ENCODE data around the gene FSTL4. TPM values are rescaled to one million over a fixed set of nuclear protein-coding genes. Genes with fewer than 3 reads are reported as not detected.

The FSTL4 gene
- total RNA-seq, 1 donor from 2014 or later = not detected

DNA sequence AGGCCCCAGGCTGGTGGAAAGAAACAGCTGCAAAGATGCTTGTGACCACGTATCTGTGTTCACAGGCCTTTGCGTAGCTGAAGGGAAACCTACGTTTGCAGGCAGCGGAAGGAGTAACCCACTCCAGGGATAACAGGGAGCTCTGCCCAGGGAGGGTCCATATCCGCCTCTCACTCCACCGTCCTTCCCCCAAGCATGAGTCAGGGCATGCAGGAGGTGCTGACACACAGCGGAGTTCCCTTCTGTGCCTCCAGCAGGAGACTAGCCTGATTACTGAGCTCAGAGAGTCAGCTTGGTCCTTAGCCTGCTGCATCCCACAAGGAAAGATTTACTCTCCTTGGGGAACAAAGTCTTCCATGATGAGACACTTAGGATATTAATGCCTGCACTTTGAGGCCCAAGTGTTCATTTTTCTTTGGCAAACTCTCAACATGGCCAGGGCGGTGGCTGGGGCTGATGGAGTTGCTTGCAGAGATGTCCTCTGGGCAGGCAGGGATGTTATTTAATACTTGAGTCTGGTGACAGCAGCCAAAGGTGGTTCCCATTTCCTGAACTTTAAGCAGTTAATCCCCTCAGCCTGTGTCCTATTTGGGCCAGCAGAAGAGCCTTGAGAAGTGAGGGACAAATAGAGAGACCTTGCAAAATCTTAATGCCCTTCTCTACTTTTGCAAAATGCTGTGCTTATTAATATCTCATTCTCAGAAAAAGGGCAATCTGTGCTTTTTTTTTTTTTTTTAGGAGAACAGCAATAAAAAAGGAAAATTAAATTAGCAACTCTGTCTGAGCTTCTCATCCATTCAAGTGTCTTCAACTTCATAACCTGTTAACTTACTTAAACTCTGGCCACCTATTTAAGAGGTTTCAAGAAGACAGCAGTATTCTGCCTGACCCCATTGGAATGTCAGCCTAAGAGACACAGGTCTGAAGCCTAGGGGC lies 338.4 kb downstream of the FSTL4 start:
- no peak for DNase-seq (ENCODE audit: low spot score)
- intact Hi-C loops (cut with DNase I) = no loop called here

DNA sequence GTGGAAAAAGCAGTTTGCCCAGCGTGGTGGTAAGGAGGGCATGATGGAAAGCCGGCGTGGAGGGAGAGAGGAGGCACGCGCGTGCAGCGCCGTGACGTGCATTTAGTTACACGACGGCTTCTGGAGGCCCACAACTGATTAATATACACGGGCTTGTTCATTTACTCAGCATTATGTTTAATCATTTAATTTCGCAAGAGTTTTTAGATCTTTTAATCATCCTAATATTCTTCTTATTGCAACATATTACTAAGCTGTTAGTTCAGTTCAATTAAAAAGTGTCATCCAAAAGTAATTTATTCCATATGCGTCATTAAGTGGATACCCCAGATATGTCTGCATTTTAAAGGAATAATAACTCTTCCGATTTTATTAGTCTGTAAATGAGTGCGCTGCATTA lies 340.0 kb downstream of the FSTL4 start:
- no peak for DNase-seq (ENCODE audit: low spot score)
- intact Hi-C loops (cut with DNase I) = no loop called here

DNA sequence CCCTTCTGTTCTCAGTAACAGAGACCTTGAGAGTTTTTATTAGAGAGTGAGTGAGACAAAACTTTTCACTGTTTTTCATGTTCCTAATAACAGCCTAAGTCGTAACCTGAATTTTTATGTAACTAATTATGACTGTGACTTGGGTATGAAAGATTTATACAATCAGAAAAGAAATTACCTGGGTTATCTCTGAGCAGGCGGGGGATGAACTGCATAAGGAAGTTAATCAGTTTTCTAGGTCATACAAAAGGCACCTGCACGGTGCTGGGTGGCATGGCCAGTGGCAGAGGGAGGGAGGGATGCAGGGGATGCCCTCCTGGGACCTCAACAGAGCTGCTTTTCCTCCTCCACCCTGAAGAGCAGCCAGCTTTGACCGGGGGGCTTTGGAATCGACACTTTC lies 340.7 kb downstream of the FSTL4 start:
- no peak for DNase-seq (ENCODE audit: low spot score)
- intact Hi-C loops (cut with DNase I) = no loop called here

- DNase-seq (ENCODE audit: low spot score) = no peak
- intact Hi-C loops (cut with DNase I) = no loop called here
Observed at GRCh38 chr5:133269691-133270090, 342.6 kb downstream of the FSTL4 start.

DNA sequence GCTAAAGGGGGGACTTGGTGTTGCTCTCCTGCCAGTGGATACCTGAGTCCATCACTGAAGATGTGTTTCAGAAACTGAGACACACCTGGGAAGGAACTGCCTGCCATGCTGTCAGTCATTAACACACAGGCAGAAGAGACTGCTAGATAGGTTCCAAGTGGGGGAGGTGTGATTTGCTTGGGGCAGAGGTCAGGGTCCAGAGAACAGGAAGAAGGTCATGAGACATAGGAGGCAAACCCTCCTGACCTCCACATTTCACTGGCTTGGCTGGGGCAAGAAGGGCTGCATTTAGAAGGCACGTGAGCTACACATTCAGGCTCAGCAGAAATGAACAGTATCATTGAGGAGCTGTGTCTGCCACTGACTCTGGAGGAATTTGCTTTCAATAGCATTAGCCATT lies 344.7 kb downstream of the FSTL4 start:
- intact Hi-C loops (cut with DNase I) = no loop called here
- no peak for DNase-seq (ENCODE audit: low spot score)

DNA sequence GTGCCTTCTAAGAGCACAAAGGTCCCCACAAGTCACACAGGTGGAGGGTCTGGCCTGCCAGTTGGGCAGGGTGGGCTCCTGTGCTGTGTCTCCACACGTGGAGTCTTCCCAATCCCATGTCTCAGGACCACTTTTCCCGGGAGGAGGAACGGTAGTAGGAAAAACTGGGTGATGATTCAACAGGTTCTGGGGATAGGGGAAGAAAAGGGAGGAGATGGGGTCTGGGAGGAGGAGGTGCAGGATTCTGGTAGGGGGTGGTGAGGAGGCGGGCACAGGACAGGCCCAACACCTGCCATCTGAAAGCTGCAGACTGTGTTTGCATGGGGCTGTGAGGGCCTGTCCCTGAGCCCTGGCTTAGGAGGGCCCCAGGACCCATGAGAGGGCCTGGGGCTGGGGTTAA lies 345.4 kb downstream of the FSTL4 start:
- DNase-seq (ENCODE audit: low spot score) = no peak
- intact Hi-C loops (cut with DNase I) = no loop called here

GRCh38 chr5:133266527-133266878 lies 345.8 kb downstream of the FSTL4 start:
- no peak for DNase-seq (ENCODE audit: low spot score)
- intact Hi-C loops (cut with DNase I) = no loop called here

DNA sequence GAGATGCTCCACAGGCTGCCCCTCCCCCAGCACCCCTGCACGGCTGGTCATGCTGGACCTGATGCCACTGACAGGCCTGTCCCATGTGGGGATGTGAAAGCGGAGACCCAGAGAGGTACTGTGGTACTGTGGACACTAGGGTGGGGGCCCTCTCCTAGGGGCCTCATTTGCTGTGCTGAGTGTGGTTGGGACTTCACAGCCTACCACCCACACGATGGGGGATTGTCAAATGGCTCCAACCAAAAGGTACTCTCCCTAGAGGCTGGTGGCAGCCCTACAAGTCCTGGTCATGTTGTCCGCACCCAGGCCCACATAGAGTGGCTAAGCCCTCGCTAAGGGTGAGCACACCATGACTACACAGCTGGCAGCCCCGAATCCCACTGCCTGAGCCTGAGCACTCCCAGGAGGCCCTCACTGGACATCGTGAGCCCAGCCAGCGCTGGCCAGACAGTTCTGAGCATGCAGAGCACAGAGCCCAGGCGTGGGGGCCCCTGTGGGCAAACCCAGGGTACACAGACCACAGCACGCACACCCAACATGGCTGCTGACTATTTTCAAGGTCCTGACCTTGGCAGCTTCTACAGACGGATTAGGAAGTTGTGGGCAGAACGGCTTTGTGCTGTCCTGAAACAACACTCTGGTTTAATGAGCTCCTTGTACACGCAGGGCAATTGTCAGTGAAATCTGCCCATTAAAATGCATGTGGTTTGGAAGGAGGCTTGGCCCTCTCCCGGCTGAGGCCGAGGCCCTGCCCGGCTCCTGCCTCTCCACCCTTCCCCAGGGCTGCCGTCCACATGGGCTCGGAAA lies 346.4 kb downstream of the FSTL4 start:
- DNase-seq (ENCODE audit: low spot score) = no peak
- intact Hi-C loops (cut with DNase I) = no loop called here

DNA sequence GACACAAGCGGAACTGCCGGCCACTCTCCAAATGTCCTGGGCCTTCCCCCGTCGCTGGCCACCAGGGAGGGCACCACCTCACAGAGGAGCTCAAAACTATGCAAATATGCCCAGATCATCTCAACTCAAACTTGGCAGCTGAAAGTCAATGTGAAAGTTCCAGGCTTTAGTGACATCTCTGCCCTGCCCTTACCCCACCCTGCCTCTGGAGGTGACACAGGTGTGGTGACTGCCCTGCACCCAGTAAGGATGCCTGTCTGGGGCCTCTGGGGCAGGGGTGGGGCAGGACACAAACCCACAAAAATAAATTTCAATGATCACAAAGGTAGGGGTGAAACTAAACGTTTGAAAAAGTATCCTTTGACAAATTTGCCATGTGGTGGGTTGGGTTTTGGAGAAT lies 347.1 kb downstream of the FSTL4 start:
- intact Hi-C loops (cut with DNase I) = no loop called here
- no peak for DNase-seq (ENCODE audit: low spot score)

GRCh38 chr5:133262690-133263089 lies 349.7 kb downstream of the FSTL4 start:
- DNase-seq (ENCODE audit: low spot score) = no peak
- intact Hi-C loops (cut with DNase I) = no loop called here

DNA sequence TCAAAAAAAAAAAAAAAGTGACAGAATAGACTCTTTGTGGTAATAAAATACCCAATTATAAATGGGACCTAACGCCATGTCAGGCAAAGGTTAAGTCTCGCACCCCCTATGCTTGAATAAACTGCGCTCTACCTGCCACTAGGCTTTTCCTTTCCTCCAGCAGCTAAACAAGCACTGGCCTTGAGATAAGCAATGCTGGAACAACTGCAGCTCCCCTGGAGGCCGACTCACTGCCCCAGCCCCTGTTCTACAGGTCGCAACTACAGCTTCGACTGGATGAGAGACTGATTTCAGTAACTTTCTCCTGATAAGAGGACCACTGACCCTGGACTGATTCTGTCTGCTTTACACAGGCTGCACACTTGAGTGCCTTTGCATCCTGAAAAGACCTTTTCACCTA lies 350.3 kb downstream of the FSTL4 start:
- intact Hi-C loops (cut with DNase I) = no loop called here
- no peak for DNase-seq (ENCODE audit: low spot score)

- intact Hi-C loops (cut with DNase I) = no loop called here
- no peak for DNase-seq (ENCODE audit: low spot score)
Observed at GRCh38 chr5:133260715-133261114, 351.6 kb downstream of the FSTL4 start.

GRCh38 chr5:133259199-133259997 lies 352.9 kb downstream of the FSTL4 start:
- intact Hi-C loops (cut with DNase I) = no loop called here

DNA sequence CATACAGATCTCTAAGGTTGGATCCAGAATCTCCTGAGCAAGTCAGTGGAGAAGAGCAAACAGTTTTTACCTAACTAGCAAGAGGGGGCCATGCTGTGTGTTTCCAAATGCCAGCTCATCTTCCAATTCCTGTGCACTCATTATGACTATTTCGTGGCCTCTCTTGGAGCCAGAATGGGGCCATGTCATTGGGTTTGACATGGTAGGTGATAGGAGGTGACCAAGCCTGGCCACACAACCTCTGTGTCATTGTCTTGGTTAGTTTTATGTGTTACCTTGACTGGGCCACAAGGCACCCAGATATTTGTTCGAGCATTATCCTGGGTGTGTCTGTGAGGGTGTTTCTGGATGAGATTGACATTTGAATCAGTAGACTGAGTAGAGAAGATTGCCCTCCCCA lies 354.4 kb downstream of the FSTL4 start:
- intact Hi-C loops (cut with DNase I) = no loop called here
- no peak for DNase-seq (ENCODE audit: low spot score)

More at GRCh38 chr5:133259199-133259997, 352.9 kb downstream of the FSTL4 start:
- DNase-seq (ENCODE audit: low spot score) = no peak

GRCh38 chr5:133256276-133256675 lies 356.1 kb downstream of the FSTL4 start:
- intact Hi-C loops (cut with DNase I) = no loop called here
- DNase-seq (ENCODE audit: low spot score) = no peak

DNA sequence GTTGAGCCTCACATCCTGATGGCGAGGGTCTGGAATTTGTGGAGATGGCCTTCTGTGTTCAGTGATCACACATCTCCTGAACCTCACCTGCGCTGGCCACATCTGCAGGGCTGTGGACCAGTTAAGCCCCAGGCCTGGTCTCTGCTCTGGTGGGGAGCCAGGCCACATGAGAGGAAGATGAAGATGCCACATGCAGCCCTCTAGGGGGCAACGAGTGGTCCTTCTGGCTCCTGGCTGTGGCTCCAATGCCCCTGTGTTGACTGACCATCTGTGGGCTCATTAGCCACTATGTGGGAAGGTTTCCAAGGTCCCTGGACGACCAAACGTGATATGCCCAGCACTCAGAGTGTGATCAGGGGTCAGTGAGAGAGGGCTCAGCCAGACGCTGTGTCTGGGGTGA lies 357.5 kb downstream of the FSTL4 start:
- no peak for DNase-seq (ENCODE audit: low spot score)
- intact Hi-C loops (cut with DNase I) = no loop called here

DNA sequence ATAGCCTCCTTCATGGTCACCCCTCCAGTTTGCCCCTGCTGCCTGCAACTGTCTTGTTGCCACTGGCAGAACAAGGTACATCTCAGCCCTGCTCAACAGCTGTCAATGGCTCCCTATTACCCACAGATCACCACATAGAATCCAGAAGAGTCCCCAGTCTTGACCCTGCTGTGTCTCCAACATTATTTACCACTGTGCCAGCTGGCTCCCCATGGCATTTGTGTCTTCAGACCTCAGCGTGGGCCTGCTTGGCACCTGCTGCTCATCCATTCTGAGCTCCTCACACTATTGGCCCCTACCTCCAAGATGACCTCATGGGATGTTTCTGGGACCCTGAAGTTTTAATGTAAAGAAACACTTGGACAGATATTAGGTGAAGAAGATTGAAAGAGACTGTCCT lies 358.7 kb downstream of the FSTL4 start:
- intact Hi-C loops (cut with DNase I) = no loop called here
- no peak for DNase-seq (ENCODE audit: low spot score)

DNA sequence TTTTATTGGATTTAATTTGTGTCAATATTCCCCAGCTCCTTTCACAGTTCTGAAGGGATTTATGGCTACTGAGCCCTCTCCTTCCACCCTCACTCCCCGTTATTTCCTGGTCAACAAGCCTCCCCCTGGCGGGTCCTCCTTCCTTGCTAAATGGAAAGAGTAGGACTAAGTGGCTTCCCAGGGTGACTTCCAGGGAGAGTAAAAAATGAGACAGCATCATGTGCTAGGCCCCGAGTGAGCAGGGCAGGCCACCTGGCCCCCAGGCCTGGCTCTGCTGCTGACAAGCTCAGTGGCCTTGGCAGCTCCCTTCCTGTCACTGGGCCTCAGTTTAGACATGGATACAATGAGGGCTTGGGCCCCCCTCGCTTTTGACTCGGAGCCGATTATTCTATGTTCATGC lies 359.3 kb downstream of the FSTL4 start:
- no peak for DNase-seq (ENCODE audit: low spot score)
- intact Hi-C loops (cut with DNase I) = no loop called here

- intact Hi-C loops (cut with DNase I) = no loop called here
Observed at GRCh38 chr5:133252133-133252480, 360.2 kb downstream of the FSTL4 start.

More at GRCh38 chr5:133252133-133252480, 360.2 kb downstream of the FSTL4 start:
- DNase-seq (ENCODE audit: low spot score) = no peak

All from cardiac septum (tissue), 1 donor.